HEK293 (cell line): ENCODE data around the gene TTLL4.

Experiments
- ZBTB1 ChIP-seq: fragments of 450-650 bp; formaldehyde crosslinking; IDR thresholded peaks from 2 replicates; pipeline ENCODE4 v1.5.1; 2016; ENCODE audit warnings: missing biosample characterization, missing genetic modification characterization
- ZFHX2 ChIP-seq: fragments of 450-650 bp; formaldehyde crosslinking; conservative IDR thresholded peaks from 2 replicates; pipeline ENCODE4 v1.5.1; 2016; ENCODE audit warnings: missing biosample characterization, missing genetic modification characterization
- ZNF558 ChIP-seq: fragments of 450-650 bp; formaldehyde crosslinking; IDR thresholded peaks from 2 replicates; pipeline ENCODE4 v1.5.1; 2016; ENCODE audit warnings: missing biosample characterization, missing genetic modification characterization
- ZNF664 ChIP-seq: fragments of 450-650 bp; formaldehyde crosslinking; IDR thresholded peaks from 2 replicates; pipeline ENCODE4 v1.5.1; 2016; ENCODE audit warnings: missing biosample characterization, missing genetic modification characterization

- TF ChIP-seq ZFHX2 (no peak), ZNF664 (tag by site-specific recombination) (no peak), ZNF558 (no peak), ZBTB1 (no peak)
Measured at GRCh38 chr2:218716070-218716469, 5.4 kb downstream of the TTLL4 start.
